Epithelial cell of alveolus of lung (primary cell): ENCODE data around the gene PAFAH1B1. TPM values are rescaled to one million over a fixed set of nuclear protein-coding genes. Genes with fewer than 3 reads are reported as not detected.

Experiments used
- total RNA-seq: library from RNA; depleted of rRNA; stranded (reverse); fragments of >200 nt; gene quantifications from 2 replicates; pipeline ENCODE4 v1.2.1, GENCODE V29; 2015

Gene PAFAH1B1
- total RNA-seq = 53.7 and 60.0 TPM in 2 replicates

GRCh38 chr17:2592971-2593820 is at the start of gene PAFAH1B1:
PAFAH1B1 (plus strand) TSS chr17:2593654; CDS start chr17:2638289, 44,635 bp downstream.

GRCh38 chr17:2711608-2712299 is 118.3 kb downstream of the PAFAH1B1 start, which contains the start of gene CLUH:
CLUH (minus strand) TSS chr17:2711764; CDS start chr17:2711661, 103 bp downstream.

Other genes with a start within 250 kb of the PAFAH1B1 start
- 8.0 and 11.6 TPM in 2 replicates for gene MNT, start 192.6 kb upstream of the PAFAH1B1 start, total RNA-seq
- gene METTL16, start 81.8 kb upstream of the PAFAH1B1 start, total RNA-seq = 25.2 and 29.6 TPM in 2 replicates
- 29.2 and 33.7 TPM in 2 replicates for gene CLUH, start 118.1 kb downstream of the PAFAH1B1 start, total RNA-seq
- gene CCDC92B, start 156.0 kb downstream of the PAFAH1B1 start, total RNA-seq = not detected in 2 replicates
- gene RAP1GAP2, start 202.8 kb downstream of the PAFAH1B1 start, total RNA-seq = 0.32 and 1.7 TPM in 2 replicates